RWPE2 (cell line): ENCODE data around the gene AADACL2.

Experiments
- ATAC-seq: fragments of 200-7000 bp; cut with Tn5 transposase; 3 replicates; pipeline ENCODE4 v1.9.1; 2021; ENCODE audit warnings: low read depth
- DNase-seq: peaks from one replicate; pipeline ENCODE4 v3.0.0-alpha.2; 2020; ENCODE audit warnings: low spot score
- H3K27ac ChIP-seq: fragments of 450-650 bp; 2 replicates; pipeline ENCODE4 v1.5.1; 2017; ENCODE audit warnings: mild to moderate bottlenecking; ENCODE audit not compliant: poor library complexity, severe bottlenecking
- H3K27me3 ChIP-seq: fragments of 250-450 bp; sonication (Bioruptor Pico); 2 replicates; pipeline ENCODE4 v1.5.1; 2021; ENCODE audit warnings: mild to moderate bottlenecking, moderate library complexity; ENCODE audit not compliant: insufficient read depth, poor library complexity, severe bottlenecking
- H3K36me3 ChIP-seq: fragments of 250-450 bp; sonication (Bioruptor Pico); 2 replicates; pipeline ENCODE4 v1.5.1; 2020; ENCODE audit warnings: low read depth, mild to moderate bottlenecking, moderate library complexity
- H3K4me1 ChIP-seq: fragments of 250-450 bp; sonication (Bioruptor Pico); 2 replicates; pipeline ENCODE4 v1.5.1; 2021; ENCODE audit warnings: mild to moderate bottlenecking, moderate library complexity; ENCODE audit not compliant: insufficient read depth, poor library complexity, severe bottlenecking
- H3K4me3 ChIP-seq: fragments of 250-450 bp; sonication (Bioruptor Pico); 2 replicates; pipeline ENCODE4 v1.5.1; 2021; ENCODE audit warnings: mild to moderate bottlenecking, moderate library complexity; ENCODE audit not compliant: severe bottlenecking
- H3K9me3 ChIP-seq: fragments of 250-450 bp; sonication (Bioruptor Pico); 2 replicates; pipeline ENCODE4 v1.5.1; 2021; ENCODE audit warnings: mild to moderate bottlenecking, moderate library complexity; ENCODE audit not compliant: severe bottlenecking
- CTCF ChIP-seq: fragments of 450-650 bp; IDR thresholded peaks from one replicate; pipeline ENCODE4 v1.5.1; 2017; ENCODE audit warnings: mild to moderate bottlenecking, moderate library complexity; ENCODE audit not compliant: poor library complexity, severe bottlenecking

The AADACL2 gene

GRCh38 chr3:151794080-151794479, 60.4 kb downstream of the AADACL2 start:
- Histone ChIP-seq H3K4me1 (peaks cover 11% of the 10 kb centered on the region), H3K36me3 (no peaks in the 10 kb centered on the region), H3K9me3 (no peaks in the 10 kb centered on the region), H3K4me3 (no peak overlapping the region), H3K27ac (no peak overlapping the region), H3K27me3 (no peaks in the 10 kb centered on the region)
- no peak for TF ChIP-seq CTCF
- no peak for ATAC-seq
- DNase-seq = no peak

- Histone ChIP-seq H3K9me3 (no peaks in the 10 kb centered on the region), H3K36me3 (no peaks in the 10 kb centered on the region), H3K27ac (no peak overlapping the region), H3K27me3 (no peaks in the 10 kb centered on the region), H3K4me1 (peaks cover 20% of the 10 kb centered on the region), H3K4me3 (no peak overlapping the region)
- peak; percentile 89 for ATAC-seq
- DNase-seq = no peak
- TF ChIP-seq CTCF = no peak
Measured at GRCh38 chr3:151795276-151795675, 61.5 kb downstream of the AADACL2 start.

GRCh38 chr3:151796105-151796680, 62.5 kb downstream of the AADACL2 start:
- H3K4me1 ChIP-seq = peaks cover 24% of the 10 kb centered on the region
- H3K9me3 ChIP-seq = no peaks in the 10 kb centered on the region
- DNase-seq = no peak
- no peak for TF ChIP-seq CTCF
- no peak for ATAC-seq
- H3K27ac ChIP-seq = no peak overlapping the region
- no peak overlapping the region for H3K4me3 ChIP-seq
- no peaks in the 10 kb centered on the region for H3K27me3 ChIP-seq
- H3K36me3 ChIP-seq = no peaks in the 10 kb centered on the region

- Histone ChIP-seq H3K9me3 (no peaks in the 10 kb centered on the region), H3K4me1 (peaks cover 24% of the 10 kb centered on the region), H3K27me3 (no peaks in the 10 kb centered on the region), H3K4me3 (no peak overlapping the region), H3K36me3 (no peaks in the 10 kb centered on the region), H3K27ac (no peak overlapping the region)
- no peak for DNase-seq
- TF ChIP-seq CTCF = no peak
- no peak for ATAC-seq
Measured at GRCh38 chr3:151798466-151798865, 64.7 kb downstream of the AADACL2 start.

- no peak overlapping the region for H3K27ac ChIP-seq
- no peak overlapping the region for H3K4me3 ChIP-seq
- no peak for ATAC-seq
- H3K9me3 ChIP-seq = no peaks in the 10 kb centered on the region
- H3K36me3 ChIP-seq = no peaks in the 10 kb centered on the region
- H3K4me1 ChIP-seq = peaks cover 16% of the 10 kb centered on the region
- DNase-seq = no peak
- no peaks in the 10 kb centered on the region for H3K27me3 ChIP-seq
- TF ChIP-seq CTCF = no peak
Measured at GRCh38 chr3:151800431-151800830, 66.7 kb downstream of the AADACL2 start.
